ENCODE results near the gene HSPA1B.
"Not testable (repeated sequence)": the region's sequence is repeated elsewhere in the genome, so short reads cannot be mapped to it uniquely, and the experiment has no call there.

HSPA1B gene

GRCh38 chr6:31799781-31800180, 27.8 kb upstream of the HSPA1B start:
- DNase-seq: no peak

GRCh38 chr6:31801031-31801927, 26.3 kb upstream of the HSPA1B start:
- DNase-seq: not testable (repeated sequence)

- DNase-seq: no peak
These were observed 21.5 kb upstream of the HSPA1B start for GRCh38 chr6:31805939-31806469.

GRCh38 chr6:31806470-31807272, 20.9 kb upstream of the HSPA1B start, which contains the start of gene LSM2:
Gene LSM2 (minus strand): TSS chr6:31806966. CDS start chr6:31806757, 209 bp downstream.
- DNase-seq: peak; percentile 97

- DNase-seq: not testable (repeated sequence)
These were observed 18.9 kb upstream of the HSPA1B start for GRCh38 chr6:31808599-31808998.

- DNase-seq: no peak
These were observed 15.9 kb upstream of the HSPA1B start for GRCh38 chr6:31811645-31812044.

- no peak for DNase-seq
These were observed 14.1 kb upstream of the HSPA1B start for GRCh38 chr6:31813465-31813849.

- peak; percentile 92 for DNase-seq
These were observed 12.9 kb upstream of the HSPA1B start for GRCh38 chr6:31814677-31815024.

- DNase-seq: peak; percentile 94
These were observed 12.3 kb upstream of the HSPA1B start, which contains the start of the genes HSPA1A and HSPA1L for GRCh38 chr6:31815025-31815838. Gene HSPA1A (plus strand): TSS chr6:31815543. CDS start chr6:31815757, 214 bp downstream. Gene HSPA1L (minus strand): TSS chr6:31815283. CDS start chr6:31811972, 3,311 bp downstream.

GRCh38 chr6:31817133-31817928, 10.2 kb upstream of the HSPA1B start:
- peak; percentile 21 for DNase-seq

- DNase-seq: not testable (repeated sequence)
These were observed 9.5 kb upstream of the HSPA1B start for GRCh38 chr6:31817929-31818511.

GRCh38 chr6:31819871-31820299, 7.7 kb upstream of the HSPA1B start:
- no peak for DNase-seq

- DNase-seq: not testable (repeated sequence)
These were observed 7.1 kb upstream of the HSPA1B start for GRCh38 chr6:31820399-31820798.

- DNase-seq: peak; percentile 69
These were observed 6.1 kb upstream of the HSPA1B start for GRCh38 chr6:31821301-31822035.

- DNase-seq: peak; percentile 93
These were observed 5.3 kb upstream of the HSPA1B start for GRCh38 chr6:31822036-31822821.

GRCh38 chr6:31823592-31824196, 3.8 kb upstream of the HSPA1B start:
- not testable (repeated sequence) for DNase-seq

GRCh38 chr6:31825553-31825952, 2.0 kb upstream of the HSPA1B start:
- DNase-seq: no peak

- no peak for DNase-seq
These were observed 699 bp upstream of the HSPA1B start for GRCh38 chr6:31826793-31827285.

Data from hematopoietic multipotent progenitor cell treated with erythropoietin and hydrocortisone succinate and interleukin-3 and kit ligand, for 8 days (in vitro differentiated cells).